ENCODE results near the gene STK11. TPM values are rescaled to one million over a fixed set of nuclear protein-coding genes. Genes with fewer than 3 reads are reported as not detected.

STK11 gene
- total and polyA plus RNA-seq, 2 experiments from 2014 or later = 19.4 to 96.5 TPM

DNA sequence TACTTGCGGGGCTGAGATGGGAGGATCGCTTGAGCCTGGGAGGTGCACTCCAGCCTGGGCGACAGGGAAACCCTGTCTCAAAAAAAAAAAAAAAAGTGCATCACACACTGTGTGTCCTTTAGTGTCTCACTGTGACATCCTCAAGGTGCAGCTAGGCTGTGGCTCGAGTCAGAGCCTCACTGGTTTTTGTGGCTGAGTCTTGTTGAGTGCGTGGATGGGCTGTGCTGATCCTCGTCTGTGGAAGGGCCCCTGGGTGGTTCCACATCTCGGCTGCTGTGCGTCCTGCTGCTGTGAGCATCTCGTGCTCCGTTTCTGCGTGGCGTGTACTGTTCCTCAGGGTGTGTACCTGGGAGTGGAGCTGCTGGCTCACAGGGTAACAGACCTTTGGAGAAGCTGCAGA is 11.2 kb downstream of the STK11 start (continued):
- TF ChIP-seq, protein P1, sequence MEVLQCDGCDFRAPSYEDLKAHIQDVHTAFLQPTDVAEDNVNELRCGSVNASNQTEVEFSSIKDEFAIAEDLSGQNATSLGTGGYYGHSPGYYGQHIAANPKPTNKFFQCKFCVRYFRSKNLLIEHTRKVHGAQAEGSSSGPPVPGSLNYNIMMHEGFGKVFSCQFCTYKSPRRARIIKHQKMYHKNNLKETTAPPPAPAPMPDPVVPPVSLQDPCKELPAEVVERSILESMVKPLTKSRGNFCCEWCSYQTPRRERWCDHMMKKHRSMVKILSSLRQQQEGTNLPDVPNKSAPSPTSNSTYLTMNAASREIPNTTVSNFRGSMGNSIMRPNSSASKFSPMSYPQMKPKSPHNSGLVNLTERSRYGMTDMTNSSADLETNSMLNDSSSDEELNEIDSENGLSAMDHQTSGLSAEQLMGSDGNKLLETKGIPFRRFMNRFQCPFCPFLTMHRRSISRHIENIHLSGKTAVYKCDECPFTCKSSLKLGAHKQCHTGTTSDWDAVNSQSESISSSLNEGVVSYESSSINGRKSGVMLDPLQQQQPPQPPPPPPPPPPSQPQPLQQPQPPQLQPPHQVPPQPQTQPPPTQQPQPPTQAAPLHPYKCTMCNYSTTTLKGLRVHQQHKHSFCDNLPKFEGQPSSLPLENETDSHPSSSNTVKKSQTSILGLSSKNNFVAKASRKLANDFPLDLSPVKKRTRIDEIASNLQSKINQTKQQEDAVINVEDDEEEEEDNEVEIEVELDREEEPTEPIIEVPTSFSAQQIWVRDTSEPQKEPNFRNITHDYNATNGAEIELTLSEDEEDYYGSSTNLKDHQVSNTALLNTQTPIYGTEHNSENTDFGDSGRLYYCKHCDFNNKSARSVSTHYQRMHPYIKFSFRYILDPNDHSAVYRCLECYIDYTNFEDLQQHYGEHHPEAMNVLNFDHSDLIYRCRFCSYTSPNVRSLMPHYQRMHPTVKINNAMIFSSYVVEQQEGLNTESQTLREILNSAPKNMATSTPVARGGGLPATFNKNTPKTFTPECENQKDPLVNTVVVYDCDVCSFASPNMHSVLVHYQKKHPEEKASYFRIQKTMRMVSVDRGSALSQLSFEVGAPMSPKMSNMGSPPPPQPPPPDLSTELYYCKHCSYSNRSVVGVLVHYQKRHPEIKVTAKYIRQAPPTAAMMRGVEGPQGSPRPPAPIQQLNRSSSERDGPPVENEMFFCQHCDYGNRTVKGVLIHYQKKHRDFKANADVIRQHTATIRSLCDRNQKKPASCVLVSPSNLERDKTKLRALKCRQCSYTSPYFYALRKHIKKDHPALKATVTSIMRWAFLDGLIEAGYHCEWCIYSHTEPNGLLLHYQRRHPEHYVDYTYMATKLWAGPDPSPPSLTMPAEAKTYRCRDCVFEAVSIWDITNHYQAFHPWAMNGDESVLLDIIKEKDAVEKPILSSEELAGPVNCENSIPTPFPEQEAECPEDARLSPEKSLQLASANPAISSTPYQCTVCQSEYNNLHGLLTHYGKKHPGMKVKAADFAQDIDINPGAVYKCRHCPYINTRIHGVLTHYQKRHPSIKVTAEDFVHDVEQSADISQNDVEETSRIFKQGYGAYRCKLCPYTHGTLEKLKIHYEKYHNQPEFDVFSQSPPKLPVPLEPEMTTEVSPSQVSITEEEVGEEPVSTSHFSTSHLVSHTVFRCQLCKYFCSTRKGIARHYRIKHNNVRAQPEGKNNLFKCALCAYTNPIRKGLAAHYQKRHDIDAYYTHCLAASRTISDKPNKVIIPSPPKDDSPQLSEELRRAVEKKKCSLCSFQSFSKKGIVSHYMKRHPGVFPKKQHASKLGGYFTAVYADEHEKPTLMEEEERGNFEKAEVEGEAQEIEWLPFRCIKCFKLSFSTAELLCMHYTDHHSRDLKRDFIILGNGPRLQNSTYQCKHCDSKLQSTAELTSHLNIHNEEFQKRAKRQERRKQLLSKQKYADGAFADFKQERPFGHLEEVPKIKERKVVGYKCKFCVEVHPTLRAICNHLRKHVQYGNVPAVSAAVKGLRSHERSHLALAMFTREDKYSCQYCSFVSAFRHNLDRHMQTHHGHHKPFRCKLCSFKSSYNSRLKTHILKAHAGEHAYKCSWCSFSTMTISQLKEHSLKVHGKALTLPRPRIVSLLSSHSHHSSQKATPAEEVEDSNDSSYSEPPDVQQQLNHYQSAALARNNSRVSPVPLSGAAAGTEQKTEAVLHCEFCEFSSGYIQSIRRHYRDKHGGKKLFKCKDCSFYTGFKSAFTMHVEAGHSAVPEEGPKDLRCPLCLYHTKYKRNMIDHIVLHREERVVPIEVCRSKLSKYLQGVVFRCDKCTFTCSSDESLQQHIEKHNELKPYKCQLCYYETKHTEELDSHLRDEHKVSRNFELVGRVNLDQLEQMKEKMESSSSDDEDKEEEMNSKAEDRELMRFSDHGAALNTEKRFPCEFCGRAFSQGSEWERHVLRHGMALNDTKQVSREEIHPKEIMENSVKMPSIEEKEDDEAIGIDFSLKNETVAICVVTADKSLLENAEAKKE (CRISPR knock-in tag; IDR thresholded peaks at IDR 0.05) = no peak
- no peak for TF ChIP-seq ZNF114 (CRISPR knock-in tag; IDR thresholded peaks at IDR 0.05)
- TF ChIP-seq, protein P2, sequence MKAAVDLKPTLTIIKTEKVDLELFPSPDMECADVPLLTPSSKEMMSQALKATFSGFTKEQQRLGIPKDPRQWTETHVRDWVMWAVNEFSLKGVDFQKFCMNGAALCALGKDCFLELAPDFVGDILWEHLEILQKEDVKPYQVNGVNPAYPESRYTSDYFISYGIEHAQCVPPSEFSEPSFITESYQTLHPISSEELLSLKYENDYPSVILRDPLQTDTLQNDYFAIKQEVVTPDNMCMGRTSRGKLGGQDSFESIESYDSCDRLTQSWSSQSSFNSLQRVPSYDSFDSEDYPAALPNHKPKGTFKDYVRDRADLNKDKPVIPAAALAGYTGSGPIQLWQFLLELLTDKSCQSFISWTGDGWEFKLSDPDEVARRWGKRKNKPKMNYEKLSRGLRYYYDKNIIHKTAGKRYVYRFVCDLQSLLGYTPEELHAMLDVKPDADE (IDR thresholded peaks at IDR 0.05) = no peak
- TF ChIP-seq ZNF331 (CRISPR knock-in tag; IDR thresholded peaks at IDR 0.05; ENCODE audit: low read depth) = no peak
- no peak for TF ChIP-seq STAT1 (IDR thresholded peaks at IDR 0.05; ENCODE audit: unreplicated experiment)
- TF ChIP-seq POLR2AphosphoS5 (IDR thresholded peaks at IDR 0.05; ENCODE audit: low read depth) = no peak
- no peak for TF ChIP-seq EZH2 (IDR thresholded peaks at IDR 0.05; ENCODE audit: low read depth, unreplicated experiment)
- TF ChIP-seq CREB1 (CRISPR knock-in tag; IDR thresholded peaks at IDR 0.05; ENCODE audit: low read depth) = no peak

DNA sequence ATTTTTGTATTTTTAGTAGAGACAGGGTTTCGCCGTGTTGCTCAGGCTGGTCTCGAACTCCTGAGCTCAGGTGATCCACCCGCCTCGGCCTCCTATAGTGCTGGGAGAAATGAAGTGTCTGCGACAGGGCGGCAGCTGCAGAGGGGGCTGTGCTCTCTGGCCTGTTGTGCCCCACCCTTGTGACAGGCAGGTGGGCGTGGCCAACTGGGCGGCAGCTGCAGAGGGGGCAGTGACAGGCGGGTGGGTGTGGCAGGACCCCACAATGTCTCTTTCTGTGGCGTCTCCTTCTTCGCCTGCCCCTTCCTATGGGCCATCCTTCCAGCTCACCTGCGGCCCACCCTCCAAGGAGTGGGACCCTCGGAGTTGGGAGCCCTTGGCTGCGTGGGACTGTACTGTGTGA is 11.8 kb downstream of the STK11 start:
- Histone ChIP-seq H3K79me2 (replicated peaks; ENCODE audit: insufficient read depth) (peaks cover 68% of the 10 kb centered on the region), H2AFZ (no peak overlapping the region), H3K9me2 (ENCODE audit: insufficient read depth) (no peaks in the 10 kb centered on the region), H3K27me3 (ENCODE audit: insufficient read depth) (no peaks in the 10 kb centered on the region), H3K4me3 (no peak overlapping the region), H3F3A (replicated peaks; ENCODE audit: low read depth) (peaks cover 18% of the 10 kb centered on the region), H3K27ac (ENCODE audit: low read depth) (no peak overlapping the region), H3K4me2 (no peak overlapping the region), H3K4me1 (ENCODE audit: insufficient read depth) (peaks cover 11% of the 10 kb centered on the region; the same call in 1 of the 2 replicates), H4K20me1 (replicated peaks; ENCODE audit: insufficient read depth) (peaks cover 33% of the 10 kb centered on the region; the same call in 1 of the 2 replicates), H3K36me3 (ENCODE audit: insufficient read depth) (no peaks in the 10 kb centered on the region)
- H3K9me3 Mint-ChIP-seq = no peaks in the 10 kb centered on the region
- H3K27ac Mint-ChIP-seq = no peak overlapping the region
- H3K36me3 Mint-ChIP-seq (ENCODE audit: low read depth) = peaks cover 8% of the 10 kb centered on the region; the same call in 2 of the 3 replicates
- no peak overlapping the region for H3K4me3 Mint-ChIP-seq
- peaks cover 12% of the 10 kb centered on the region for H3K27me3 Mint-ChIP-seq (ENCODE audit: insufficient read depth, low read depth, poor library complexity)
- peaks cover 28% of the 10 kb centered on the region for H3K4me1 Mint-ChIP-seq
- DNase-seq (ENCODE audit: low spot score) = no peak
- ATAC-seq = peak; percentile 50
- TF ChIP-seq JUNB (IDR thresholded peaks at IDR 0.05; ENCODE audit: unreplicated experiment) = no peak
- no peak for TF ChIP-seq EZH2phosphoT487 (IDR thresholded peaks at IDR 0.05; ENCODE audit: unreplicated experiment)
- TF ChIP-seq CREB1 (CRISPR knock-in tag; IDR thresholded peaks at IDR 0.05; ENCODE audit: low read depth) = no peak
- TF ChIP-seq POLR2AphosphoS5 (IDR thresholded peaks at IDR 0.05; ENCODE audit: low read depth) = no peak
- no peak for TF ChIP-seq STAT1 (IDR thresholded peaks at IDR 0.05; ENCODE audit: unreplicated experiment)
- TF ChIP-seq, protein P2 (IDR thresholded peaks at IDR 0.05) = no peak
- no peak for TF ChIP-seq NANOG (IDR thresholded peaks at IDR 0.05; ENCODE audit: borderline replicate concordance)
- no peak for TF ChIP-seq EZH2 (IDR thresholded peaks at IDR 0.05; ENCODE audit: low read depth, unreplicated experiment)
- no peak for TF ChIP-seq ZNF114 (CRISPR knock-in tag; IDR thresholded peaks at IDR 0.05)
- TF ChIP-seq ZNF331 (CRISPR knock-in tag; IDR thresholded peaks at IDR 0.05; ENCODE audit: low read depth) = no peak
- TF ChIP-seq, protein P3, sequence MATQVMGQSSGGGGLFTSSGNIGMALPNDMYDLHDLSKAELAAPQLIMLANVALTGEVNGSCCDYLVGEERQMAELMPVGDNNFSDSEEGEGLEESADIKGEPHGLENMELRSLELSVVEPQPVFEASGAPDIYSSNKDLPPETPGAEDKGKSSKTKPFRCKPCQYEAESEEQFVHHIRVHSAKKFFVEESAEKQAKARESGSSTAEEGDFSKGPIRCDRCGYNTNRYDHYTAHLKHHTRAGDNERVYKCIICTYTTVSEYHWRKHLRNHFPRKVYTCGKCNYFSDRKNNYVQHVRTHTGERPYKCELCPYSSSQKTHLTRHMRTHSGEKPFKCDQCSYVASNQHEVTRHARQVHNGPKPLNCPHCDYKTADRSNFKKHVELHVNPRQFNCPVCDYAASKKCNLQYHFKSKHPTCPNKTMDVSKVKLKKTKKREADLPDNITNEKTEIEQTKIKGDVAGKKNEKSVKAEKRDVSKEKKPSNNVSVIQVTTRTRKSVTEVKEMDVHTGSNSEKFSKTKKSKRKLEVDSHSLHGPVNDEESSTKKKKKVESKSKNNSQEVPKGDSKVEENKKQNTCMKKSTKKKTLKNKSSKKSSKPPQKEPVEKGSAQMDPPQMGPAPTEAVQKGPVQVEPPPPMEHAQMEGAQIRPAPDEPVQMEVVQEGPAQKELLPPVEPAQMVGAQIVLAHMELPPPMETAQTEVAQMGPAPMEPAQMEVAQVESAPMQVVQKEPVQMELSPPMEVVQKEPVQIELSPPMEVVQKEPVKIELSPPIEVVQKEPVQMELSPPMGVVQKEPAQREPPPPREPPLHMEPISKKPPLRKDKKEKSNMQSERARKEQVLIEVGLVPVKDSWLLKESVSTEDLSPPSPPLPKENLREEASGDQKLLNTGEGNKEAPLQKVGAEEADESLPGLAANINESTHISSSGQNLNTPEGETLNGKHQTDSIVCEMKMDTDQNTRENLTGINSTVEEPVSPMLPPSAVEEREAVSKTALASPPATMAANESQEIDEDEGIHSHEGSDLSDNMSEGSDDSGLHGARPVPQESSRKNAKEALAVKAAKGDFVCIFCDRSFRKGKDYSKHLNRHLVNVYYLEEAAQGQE (IDR thresholded peaks at IDR 0.05; ENCODE audit: unreplicated experiment) = no peak

All from GM23338 (cell line).